K562 (cell line): ENCODE data around the gene CACNG6. TPM values are rescaled to one million over a fixed set of nuclear protein-coding genes. Genes with fewer than 3 reads are reported as not detected.

Source experiments
- ATAC-seq: fragments of 200-7000 bp; cut with Tn5 transposase; 3 replicates; pipeline ENCODE4 v1.9.1; 2020; ENCODE audit warnings: moderate library complexity
- BruUV-seq: library from RNA; stranded (reverse); fragments of 400-500 nt; replicated peaks from 2 replicates; lab custom pipeline; 2021; lab: Mats Ljungman, UMichigan
- CTCF ChIA-PET: fragments of 300-600 bp; formaldehyde crosslinking; extraction: SDS; loops from one replicate; lab custom pipeline; 2021; ENCODE audit warnings: low intra/inter-chr PET ratio; lab: Yijun Ruan, JAX
- POLR2A ChIA-PET: fragments of 300-600, 350-650 bp; sonication (Branson Sonifier 250); formaldehyde crosslinking; extraction: SDS; loops from one replicate; lab custom pipeline; 2021; ENCODE audit warnings: antibody characterized with exemption, inconsistent platforms; lab: Yijun Ruan, JAX
- DNase-seq, 4 experiments: peaks; one replicate each; pipeline versions ENCODE4 v3.0.0 to v3.0.0-alpha.2; 2011 to 2018; ENCODE audit warnings: low spot score in 3 of 4, mixed read lengths in 3 of 4; ENCODE audit errors: extremely low read depth in 1 of 4
- FAIRE-seq: peaks from 2 replicates; lab custom pipeline; 2011; peaks lifted over from hg19 to GRCh38; lab: Jason Lieb, UNC
- H2AFZ ChIP-seq: 2 replicates; pipeline ENCODE4 v1.6.0; 2011; ENCODE audit warnings: low read depth, low read length, control low read depth, inconsistent platforms
- H3K27ac ChIP-seq: fragments of 200-600 bp; 3 replicates; pipeline ENCODE4 v1.8.0; 2011; ENCODE audit warnings: low read depth, mild to moderate bottlenecking, control low read depth, inconsistent platforms, low read length, moderate library complexity, mixed read lengths; ENCODE audit errors: extremely low read depth
- H3K27me3 ChIP-seq, 2 experiments: fragments of 300-600 bp in 1 of 2; 2 replicates in 1 of 2; 3 replicates in 1 of 2; pipeline versions ENCODE4 v1.6.0 to v1.8.0; 2011; ENCODE audit warnings: inconsistent platforms in 2 of 2, low read length in 2 of 2, mild to moderate bottlenecking in 1 of 2, mixed read lengths in 1 of 2, moderate library complexity in 1 of 2; ENCODE audit not compliant: control insufficient read depth in 2 of 2, insufficient read depth in 2 of 2
- H3K36me3 ChIP-seq: fragments of 300-600 bp; 3 replicates; pipeline ENCODE4 v1.8.0; 2011; ENCODE audit warnings: mild to moderate bottlenecking, low read length, inconsistent platforms; ENCODE audit not compliant: control insufficient read depth, insufficient read depth
- H3K4me1 ChIP-seq, 2 experiments: fragments of 200-600 bp in 1 of 2; replicated peaks in 1 of 2; 2 replicates in 1 of 2; 3 replicates in 1 of 2; pipeline versions ENCODE4 v1.5.1 to v1.8.0; 2011; ENCODE audit warnings: inconsistent platforms in 2 of 2, low read length in 2 of 2, mild to moderate bottlenecking in 1 of 2, mixed read lengths in 1 of 2, moderate library complexity in 1 of 2; ENCODE audit not compliant: control insufficient read depth in 2 of 2, insufficient read depth in 2 of 2
- H3K4me2 ChIP-seq: 2 replicates; pipeline ENCODE4 v1.6.1; 2011; ENCODE audit warnings: low read length, control low read depth, inconsistent platforms, mixed read lengths; ENCODE audit not compliant: insufficient read depth
- H3K4me3 ChIP-seq: fragments of 200-600 bp; sonication (generic), shearing (Covaris generic); 2 replicates; pipeline ENCODE4 v1.5.1; 2016; ENCODE audit warnings: control low read depth, inconsistent platforms
- H3K79me2 ChIP-seq: fragments of 200-600 bp; 3 replicates; pipeline ENCODE4 v1.8.0; 2011; ENCODE audit warnings: low read length, inconsistent platforms; ENCODE audit not compliant: control insufficient read depth, insufficient read depth
- H3K9ac ChIP-seq, 2 experiments: 2 replicates each; pipeline versions ENCODE4 v1.6.0 to v1.6.1; 2011; ENCODE audit warnings: low read depth in 2 of 2, low read length in 2 of 2, control low read depth in 1 of 2, inconsistent platforms in 1 of 2, mild to moderate bottlenecking in 1 of 2, mixed read lengths in 1 of 2; ENCODE audit not compliant: insufficient read depth in 1 of 2
- H3K9me1 ChIP-seq: one replicate; pipeline ENCODE4 v1.6.0; 2011; ENCODE audit warnings: inconsistent platforms, mild to moderate bottlenecking, low read length, moderate library complexity; ENCODE audit not compliant: control insufficient read depth, insufficient read depth
- H3K9me3 ChIP-seq: replicated peaks from 2 replicates; pipeline ENCODE4 v1.5.1; 2011; ENCODE audit warnings: low read depth, low read length, inconsistent platforms; ENCODE audit not compliant: control insufficient read depth, insufficient read depth
- H4K20me1 ChIP-seq: replicated peaks from 2 replicates; pipeline ENCODE4 v1.6.1; 2011; ENCODE audit warnings: low read length, inconsistent platforms, mixed read lengths; ENCODE audit not compliant: control insufficient read depth, insufficient read depth
- ATF7 ChIP-seq: fragments of 450-650 bp; IDR thresholded peaks from 2 replicates; pipeline ENCODE4 v1.7.1; 2014; ENCODE audit warnings: mild to moderate bottlenecking, moderate library complexity
- CBFB ChIP-seq: sonication (generic); formaldehyde crosslinking; IDR thresholded peaks from 2 replicates; pipeline ENCODE4 v1.4.0; 2020; ENCODE audit warnings: mild to moderate bottlenecking, missing genetic modification reagents
- CREBBP ChIP-seq: IDR thresholded peaks from one replicate; pipeline ENCODE4 v1.6.1; 2012; ENCODE audit warnings: low read depth, mild to moderate bottlenecking, control low read depth, inconsistent platforms, low read length
- DACH1 ChIP-seq: fragments of 450-650 bp; IDR thresholded peaks from 2 replicates; pipeline ENCODE4 v1.6.1; 2018; ENCODE audit not compliant: partially characterized antibody
- EP400 ChIP-seq: fragments of 450-650 bp; IDR thresholded peaks from 2 replicates; pipeline ENCODE4 v1.6.1; 2017; ENCODE audit warnings: antibody characterized with exemption, mild to moderate bottlenecking, moderate library complexity
- GATAD2B ChIP-seq: fragments of 450-650 bp; IDR thresholded peaks from 2 replicates; pipeline ENCODE4 v1.6.1; 2017; ENCODE audit warnings: mild to moderate bottlenecking, borderline replicate concordance
- RBM25 ChIP-seq: fragments of 200-400 bp; formaldehyde crosslinking; IDR thresholded peaks from 2 replicates; pipeline ENCODE4 v1.6.1; 2018; ENCODE audit warnings: low read length, low read depth, moderate library complexity; ENCODE audit not compliant: severe bottlenecking
- TAF9B ChIP-seq: fragments of 450-650 bp; IDR thresholded peaks from 2 replicates; pipeline ENCODE4 v1.6.1; 2018; ENCODE audit warnings: mild to moderate bottlenecking; ENCODE audit not compliant: partially characterized antibody
- ZBTB7A ChIP-seq: IDR thresholded peaks from 2 replicates; pipeline ENCODE4 v1.6.1; 2011; ENCODE audit warnings: low read depth, mild to moderate bottlenecking, low read length, moderate library complexity, borderline replicate concordance; ENCODE audit not compliant: control insufficient read depth
- ZKSCAN3 ChIP-seq: fragments of 250-450 bp; sonication (Bioruptor Pico); IDR thresholded peaks from 2 replicates; pipeline ENCODE4 v1.4.0; 2020
- ZNF134 ChIP-seq: fragments of 250-450 bp; sonication (Bioruptor Pico); conservative IDR thresholded peaks from 2 replicates; pipeline ENCODE4 v1.4.0; 2020
- ZNF253 ChIP-seq: fragments of 250-450 bp; sonication (Bioruptor Pico); conservative IDR thresholded peaks from 2 replicates; pipeline ENCODE4 v1.6.1; 2021; ENCODE audit warnings: mild to moderate bottlenecking
- ZZZ3 ChIP-seq: fragments of 450-650 bp; IDR thresholded peaks from 2 replicates; pipeline ENCODE4 v1.6.1; 2016; ENCODE audit warnings: antibody characterized with exemption, mild to moderate bottlenecking, moderate library complexity
- WGBS: fragments of 100-300 bp; shearing (Covaris generic); methylation state at CpG from one replicate; pipeline ENCODE4 v1.1.6; 2016; ENCODE audit warnings: low coverage, mixed read lengths; ENCODE audit not compliant: insufficient coverage; ENCODE audit errors: missing lambda C conversion rate; 5-methylcytosine and 5-hydroxymethylcytosine counted together
- in situ Hi-C: fragments of 300-500 bp; cut with MboI; formaldehyde crosslinking; loops from 4 replicates; pipeline ENCODE4 v1.15.0; 2018; ENCODE audit warnings: inconsistent platforms, mixed read lengths
- intact Hi-C: fragments of 100-400 bp; cut with micrococcal nuclease; formaldehyde crosslinking; loops from 2 replicates; pipeline ENCODE4 v1.14.2; 2022
- polyA plus RNA-seq, 8 experiments: library from polyadenylated mRNA; depleted of rRNA in 4 of 8; stranded (reverse) in 5 of 8; unstranded in 3 of 8; fragments of >200 nt; fragmentation: Nextera tagmentation in 2 of 8; fragmentation: Illumina TruSeq in 1 of 8; extraction: Ambion mirVana in 2 of 8; extraction: Trizol in 1 of 8; gene quantifications; 2 replicates each; pipeline versions ENCODE4 v1.2.1 to v1.2.3, GENCODE V29; 2011 to 2014; ENCODE audit warnings: inconsistent platforms in 1 of 8, missing spikeins in 1 of 8
- total RNA-seq, 7 experiments: library from RNA; depleted of rRNA in 6 of 7; stranded (reverse); fragments of >200 nt in 6 of 7; fragmentation: Illumina TruSeq in 2 of 7; extraction: Trizol in 2 of 7; gene quantifications; 2 replicates each; pipeline versions ENCODE4 v1.2.1 to v1.2.3, GENCODE V29; 2011 to 2021; ENCODE audit warnings: low replicate concordance in 1 of 7
- TF ChIP-seq, protein P1 (sequence below): fragments of 450-650 bp; IDR thresholded peaks from 2 replicates; pipeline ENCODE4 v1.6.1; 2016; ENCODE audit warnings: antibody characterized with exemption
- TF ChIP-seq, protein P2 (sequence below): fragments of 450-650 bp; IDR thresholded peaks from 2 replicates; pipeline ENCODE4 v1.6.1; 2016; ENCODE audit warnings: mild to moderate bottlenecking

CACNG6 gene
- total and polyA plus RNA-seq, 9 of the 15 experiments (the other 6 are each of a cell fraction or from before 2014, with no cell fraction given), result not detected

DNA sequence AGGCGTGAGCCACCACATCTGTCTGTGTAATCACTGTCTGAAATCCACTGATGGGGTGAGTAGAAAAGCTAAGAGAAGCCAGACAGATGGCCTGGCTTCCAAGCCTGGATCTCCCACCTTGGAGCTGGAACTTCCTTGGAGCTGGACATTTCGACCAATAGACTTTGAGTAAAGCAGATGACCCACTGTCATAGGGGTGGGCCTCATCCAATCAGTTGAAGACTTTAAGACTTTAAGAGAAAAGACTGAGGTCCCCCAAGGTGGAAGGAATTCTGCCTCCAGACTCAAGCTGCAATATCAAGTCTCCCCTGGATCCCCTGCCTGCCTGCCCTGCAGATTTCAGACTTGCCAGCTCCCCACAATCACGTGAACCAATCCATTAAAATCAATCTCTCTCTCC lies 51.6 kb downstream of the CACNG6 start:
- Histone ChIP-seq H3K27ac (no peak overlapping the region), H3K27me3 (peaks cover 10 to 39% of the 10 kb centered on the region in 2 experiments), H3K9me1 (no peaks in the 10 kb centered on the region), H3K9me3 (no peaks in the 10 kb centered on the region), H2AFZ (no peak overlapping the region), H3K36me3 (no peaks in the 10 kb centered on the region), H3K4me2 (no peak overlapping the region), H3K4me1 (no peaks in the 10 kb centered on the region; a peak in 1 of 5 replicates), H3K4me3 (no peak overlapping the region), H4K20me1 (no peaks in the 10 kb centered on the region), H3K79me2 (no peaks in the 10 kb centered on the region), H3K9ac (no peak overlapping the region)
- 0% methylated on average over 3 of the region's 3 CpGs for WGBS
- ATAC-seq, result no peak
- in situ Hi-C loops, result no loop called here
- intact Hi-C loops, result no loop called here
- ChIA-PET POLR2A (interaction anchor here (1.0 kb wide), 1 partner anchor 36 kb away, joined by 3 read pairs; no protein-coding TSS in a partner anchor), CTCF (no interaction called here)
- FAIRE-seq, result no peak
- TF ChIP-seq CBFB (CRISPR knock-in tag) (no peak), RBM25 (peak; percentile 51), ZNF134 (peak; percentile 88), ZKSCAN3 (no peak), ZNF253 (CRISPR knock-in tag) (no peak), ATF7 (no peak)
- BruUV-seq, result no TSS peak
- peak in 3 of 4 experiments; percentile 0 to 1 (median 0) for DNase-seq

DNA sequence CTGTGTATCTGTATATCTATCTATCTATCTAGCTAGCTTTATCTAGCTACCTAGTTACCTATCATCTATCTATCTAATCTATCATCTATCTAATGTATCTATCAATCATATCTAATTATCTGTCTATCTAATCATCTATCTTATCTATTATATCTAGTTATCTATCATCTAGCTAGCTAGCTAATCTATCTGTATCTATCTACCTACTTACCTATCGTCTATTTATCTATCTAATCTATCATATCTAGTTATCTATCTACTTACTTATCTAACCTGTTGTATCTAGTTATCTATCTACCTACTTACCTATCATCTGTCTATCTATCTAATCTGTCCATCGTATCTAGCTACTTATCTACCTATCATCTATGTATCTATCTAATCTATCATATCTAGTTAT lies 54.3 kb downstream of the CACNG6 start:
- no peaks in the 10 kb centered on the region; a peak in 1 of 5 replicates for H3K4me1 ChIP-seq
- no peak overlapping the region for H3K9ac ChIP-seq
- ChIA-PET POLR2A (no interaction called here), CTCF (no interaction called here)
- DNase-seq (no peak), FAIRE-seq (no peak), ATAC-seq (no peak)
- no TSS peak for BruUV-seq
- intact Hi-C loops, result no loop called here
- H3K9me1 ChIP-seq, result no peaks in the 10 kb centered on the region
- WGBS, result 2% methylated on average over 2 of the region's 2 CpGs
- no peak overlapping the region for H2AFZ ChIP-seq
- in situ Hi-C loops, result no loop called here
- no peak overlapping the region for H3K4me2 ChIP-seq
- no peaks in the 10 kb centered on the region for H3K9me3 ChIP-seq
- H3K27me3 ChIP-seq, result peaks cover 11 to 30% of the 10 kb centered on the region in 2 experiments; a peak in 4 of 5 replicates
- H4K20me1 ChIP-seq, result no peaks in the 10 kb centered on the region
- no peak overlapping the region for H3K27ac ChIP-seq
- no peaks in the 10 kb centered on the region for H3K36me3 ChIP-seq
- H3K4me3 ChIP-seq, result no peak overlapping the region
- no peaks in the 10 kb centered on the region for H3K79me2 ChIP-seq
- TF ChIP-seq GATAD2B (peak; percentile 84), ZZZ3 (0 out of 2 replicates have a peak, but pooled peaks have one; percentile 18), TAF9B (peak; percentile 13), EP400 (peak; percentile 24; the same call in 1 of the 2 replicates), CREBBP (peak; percentile 87), DACH1 (peak; percentile 96), ZBTB7A (no peak)
- TF ChIP-seq, protein P1, sequence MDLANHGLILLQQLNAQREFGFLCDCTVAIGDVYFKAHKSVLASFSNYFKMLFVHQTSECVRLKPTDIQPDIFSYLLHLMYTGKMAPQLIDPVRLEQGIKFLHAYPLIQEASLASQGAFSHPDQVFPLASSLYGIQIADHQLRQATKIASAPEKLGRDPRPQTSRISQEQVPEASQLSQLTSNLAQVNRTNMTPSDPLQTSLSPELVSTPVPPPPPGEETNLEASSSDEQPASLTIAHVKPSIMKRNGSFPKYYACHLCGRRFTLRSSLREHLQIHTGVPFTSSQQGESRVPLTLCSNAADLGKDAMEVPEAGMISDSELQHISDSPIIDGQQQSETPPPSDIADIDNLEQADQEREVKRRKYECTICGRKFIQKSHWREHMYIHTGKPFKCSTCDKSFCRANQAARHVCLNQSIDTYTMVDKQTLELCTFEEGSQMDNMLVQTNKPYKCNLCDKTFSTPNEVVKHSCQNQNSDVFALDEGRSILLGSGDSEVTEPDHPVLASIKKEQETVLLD, result peak; percentile 88
- TF ChIP-seq, protein P2, sequence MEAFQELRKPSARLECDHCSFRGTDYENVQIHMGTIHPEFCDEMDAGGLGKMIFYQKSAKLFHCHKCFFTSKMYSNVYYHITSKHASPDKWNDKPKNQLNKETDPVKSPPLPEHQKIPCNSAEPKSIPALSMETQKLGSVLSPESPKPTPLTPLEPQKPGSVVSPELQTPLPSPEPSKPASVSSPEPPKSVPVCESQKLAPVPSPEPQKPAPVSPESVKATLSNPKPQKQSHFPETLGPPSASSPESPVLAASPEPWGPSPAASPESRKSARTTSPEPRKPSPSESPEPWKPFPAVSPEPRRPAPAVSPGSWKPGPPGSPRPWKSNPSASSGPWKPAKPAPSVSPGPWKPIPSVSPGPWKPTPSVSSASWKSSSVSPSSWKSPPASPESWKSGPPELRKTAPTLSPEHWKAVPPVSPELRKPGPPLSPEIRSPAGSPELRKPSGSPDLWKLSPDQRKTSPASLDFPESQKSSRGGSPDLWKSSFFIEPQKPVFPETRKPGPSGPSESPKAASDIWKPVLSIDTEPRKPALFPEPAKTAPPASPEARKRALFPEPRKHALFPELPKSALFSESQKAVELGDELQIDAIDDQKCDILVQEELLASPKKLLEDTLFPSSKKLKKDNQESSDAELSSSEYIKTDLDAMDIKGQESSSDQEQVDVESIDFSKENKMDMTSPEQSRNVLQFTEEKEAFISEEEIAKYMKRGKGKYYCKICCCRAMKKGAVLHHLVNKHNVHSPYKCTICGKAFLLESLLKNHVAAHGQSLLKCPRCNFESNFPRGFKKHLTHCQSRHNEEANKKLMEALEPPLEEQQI, result 0 out of 2 replicates have a peak, but pooled peaks have one; percentile 31
